Measurements from ENCODE around the gene RAB5A. TPM values are rescaled to one million over a fixed set of nuclear protein-coding genes. Genes with fewer than 3 reads are reported as not detected.
"Not testable (repeated sequence)": the region's sequence is repeated elsewhere in the genome, so short reads cannot be mapped to it uniquely, and the experiment has no call there.

The RAB5A gene
- total and polyA plus RNA-seq, 2 experiments from 2014 or later, result 110 to 128 TPM

GRCh38 chr3:19899264-19899663, 47.6 kb upstream of the RAB5A start:
- H3K4me3 Mint-ChIP-seq, result no peak overlapping the region
- ATAC-seq, result no peak
- Histone ChIP-seq H3K4me2 (no peak overlapping the region), H3F3A (replicated peaks; ENCODE audit: low read depth) (no peaks in the 10 kb centered on the region), H3K27ac (ENCODE audit: low read depth) (no peak overlapping the region), H3K4me3 (no peak overlapping the region), H2AFZ (no peak overlapping the region), H3K79me2 (replicated peaks; ENCODE audit: insufficient read depth) (no peaks in the 10 kb centered on the region), H3K9me2 (ENCODE audit: insufficient read depth) (no peaks in the 10 kb centered on the region), H3K4me1 (ENCODE audit: insufficient read depth) (0 out of 2 replicates have a peak, but pooled peaks cover 8% of the 10 kb centered on the region), H4K20me1 (replicated peaks; ENCODE audit: insufficient read depth) (no peaks in the 10 kb centered on the region), H3K27me3 (ENCODE audit: insufficient read depth) (no peaks in the 10 kb centered on the region), H3K36me3 (ENCODE audit: insufficient read depth) (no peaks in the 10 kb centered on the region)
- H3K27me3 Mint-ChIP-seq (ENCODE audit: insufficient read depth, low read depth, poor library complexity), result peaks cover 1% of the 10 kb centered on the region
- no peaks in the 10 kb centered on the region for H3K9me3 Mint-ChIP-seq
- peaks cover 7% of the 10 kb centered on the region; the same call in 2 of the 3 replicates for H3K4me1 Mint-ChIP-seq
- no peak overlapping the region for H3K27ac Mint-ChIP-seq
- H3K36me3 Mint-ChIP-seq (ENCODE audit: low read depth), result no peaks in the 10 kb centered on the region
- DNase-seq (ENCODE audit: low spot score), result no peak
- TF ChIP-seq EZH2 (IDR thresholded peaks at IDR 0.05; ENCODE audit: low read depth, unreplicated experiment), result no peak
- no peak for TF ChIP-seq POLR2AphosphoS5 (IDR thresholded peaks at IDR 0.05; ENCODE audit: low read depth)
- no peak for TF ChIP-seq ETS1 (IDR thresholded peaks at IDR 0.05)
- no peak for TF ChIP-seq REST (IDR thresholded peaks at IDR 0.05; ENCODE audit: unreplicated experiment)
- no peak for TF ChIP-seq CREB1 (CRISPR knock-in tag; IDR thresholded peaks at IDR 0.05; ENCODE audit: low read depth)
- no peak for TF ChIP-seq CTCF (conservative IDR thresholded peaks at IDR 0.05; ENCODE audit: low read depth in 2 of 2)
- TF ChIP-seq ZNF462 (CRISPR knock-in tag; IDR thresholded peaks at IDR 0.05), result no peak
- TF ChIP-seq ZNF114 (CRISPR knock-in tag; IDR thresholded peaks at IDR 0.05), result no peak
- no peak for TF ChIP-seq STAT1 (IDR thresholded peaks at IDR 0.05; ENCODE audit: unreplicated experiment)
- no peak for TF ChIP-seq NANOG (IDR thresholded peaks at IDR 0.05; ENCODE audit: borderline replicate concordance)

- H3K27me3 Mint-ChIP-seq (ENCODE audit: insufficient read depth, low read depth, poor library complexity); H3K9me2 ChIP-seq (ENCODE audit: insufficient read depth): not testable (repeated sequence)
Observed at GRCh38 chr3:19899833-19900232, 47.1 kb upstream of the RAB5A start.

More at GRCh38 chr3:19899833-19900232, 47.1 kb upstream of the RAB5A start:
- H3K79me2 ChIP-seq (replicated peaks; ENCODE audit: insufficient read depth); H3K4me2 ChIP-seq; H3K36me3 ChIP-seq (ENCODE audit: insufficient read depth); H3K27ac ChIP-seq (ENCODE audit: low read depth); H3K4me3 Mint-ChIP-seq; H3F3A ChIP-seq (replicated peaks; ENCODE audit: low read depth); H3K9me3 Mint-ChIP-seq; H3K27me3 ChIP-seq (ENCODE audit: insufficient read depth); H3K36me3 Mint-ChIP-seq (ENCODE audit: low read depth); H3K4me3 ChIP-seq; H3K4me1 Mint-ChIP-seq; H3K4me1 ChIP-seq (ENCODE audit: insufficient read depth); H4K20me1 ChIP-seq (replicated peaks; ENCODE audit: insufficient read depth); DNase-seq (ENCODE audit: low spot score); H3K27ac Mint-ChIP-seq; H2AFZ ChIP-seq; ATAC-seq: not testable (repeated sequence)

Data from GM23338 (cell line).